K562 (cell line): ENCODE data around the gene SLC1A3. TPM values are rescaled to one million over a fixed set of nuclear protein-coding genes. Genes with fewer than 3 reads are reported as not detected.

Experiments
- ATAC-seq: fragments of 200-7000 bp; cut with Tn5 transposase; 3 replicates; pipeline ENCODE4 v1.9.1; 2020; ENCODE audit warnings: moderate library complexity
- BruUV-seq: library from RNA; stranded (reverse); fragments of 400-500 nt; replicated peaks from 2 replicates; lab custom pipeline; 2021; lab: Mats Ljungman, UMichigan
- CTCF ChIA-PET: fragments of 300-600 bp; formaldehyde crosslinking; extraction: SDS; loops from one replicate; lab custom pipeline; 2021; ENCODE audit warnings: low intra/inter-chr PET ratio; lab: Yijun Ruan, JAX
- POLR2A ChIA-PET: fragments of 300-600, 350-650 bp; sonication (Branson Sonifier 250); formaldehyde crosslinking; extraction: SDS; loops from one replicate; lab custom pipeline; 2021; ENCODE audit warnings: antibody characterized with exemption, inconsistent platforms; lab: Yijun Ruan, JAX
- DNase-seq, 4 experiments: peaks; one replicate each; pipeline versions ENCODE4 v3.0.0 to v3.0.0-alpha.2; 2011 to 2018; ENCODE audit warnings: low spot score in 3 of 4, mixed read lengths in 3 of 4; ENCODE audit errors: extremely low read depth in 1 of 4
- FAIRE-seq: peaks from 2 replicates; lab custom pipeline; 2011; peaks lifted over from hg19 to GRCh38; lab: Jason Lieb, UNC
- H2AFZ ChIP-seq: 2 replicates; pipeline ENCODE4 v1.6.0; 2011; ENCODE audit warnings: low read depth, low read length, control low read depth, inconsistent platforms
- H3K27ac ChIP-seq: fragments of 200-600 bp; 3 replicates; pipeline ENCODE4 v1.8.0; 2011; ENCODE audit warnings: low read depth, mild to moderate bottlenecking, control low read depth, inconsistent platforms, low read length, moderate library complexity, mixed read lengths; ENCODE audit errors: extremely low read depth
- H3K27me3 ChIP-seq, 2 experiments: fragments of 300-600 bp in 1 of 2; 2 replicates in 1 of 2; 3 replicates in 1 of 2; pipeline versions ENCODE4 v1.6.0 to v1.8.0; 2011; ENCODE audit warnings: inconsistent platforms in 2 of 2, low read length in 2 of 2, mild to moderate bottlenecking in 1 of 2, mixed read lengths in 1 of 2, moderate library complexity in 1 of 2; ENCODE audit not compliant: control insufficient read depth in 2 of 2, insufficient read depth in 2 of 2
- H3K36me3 ChIP-seq: fragments of 300-600 bp; 3 replicates; pipeline ENCODE4 v1.8.0; 2011; ENCODE audit warnings: mild to moderate bottlenecking, low read length, inconsistent platforms; ENCODE audit not compliant: control insufficient read depth, insufficient read depth
- H3K4me1 ChIP-seq, 2 experiments: fragments of 200-600 bp in 1 of 2; replicated peaks in 1 of 2; 2 replicates in 1 of 2; 3 replicates in 1 of 2; pipeline versions ENCODE4 v1.5.1 to v1.8.0; 2011; ENCODE audit warnings: inconsistent platforms in 2 of 2, low read length in 2 of 2, mild to moderate bottlenecking in 1 of 2, mixed read lengths in 1 of 2, moderate library complexity in 1 of 2; ENCODE audit not compliant: control insufficient read depth in 2 of 2, insufficient read depth in 2 of 2
- H3K4me2 ChIP-seq: 2 replicates; pipeline ENCODE4 v1.6.1; 2011; ENCODE audit warnings: low read length, control low read depth, inconsistent platforms, mixed read lengths; ENCODE audit not compliant: insufficient read depth
- H3K4me3 ChIP-seq: fragments of 200-600 bp; sonication (generic), shearing (Covaris generic); 2 replicates; pipeline ENCODE4 v1.5.1; 2016; ENCODE audit warnings: control low read depth, inconsistent platforms
- H3K79me2 ChIP-seq: fragments of 200-600 bp; 3 replicates; pipeline ENCODE4 v1.8.0; 2011; ENCODE audit warnings: low read length, inconsistent platforms; ENCODE audit not compliant: control insufficient read depth, insufficient read depth
- H3K9ac ChIP-seq, 2 experiments: 2 replicates each; pipeline versions ENCODE4 v1.6.0 to v1.6.1; 2011; ENCODE audit warnings: low read depth in 2 of 2, low read length in 2 of 2, control low read depth in 1 of 2, inconsistent platforms in 1 of 2, mild to moderate bottlenecking in 1 of 2, mixed read lengths in 1 of 2; ENCODE audit not compliant: insufficient read depth in 1 of 2
- H3K9me1 ChIP-seq: one replicate; pipeline ENCODE4 v1.6.0; 2011; ENCODE audit warnings: inconsistent platforms, mild to moderate bottlenecking, low read length, moderate library complexity; ENCODE audit not compliant: control insufficient read depth, insufficient read depth
- H3K9me3 ChIP-seq: replicated peaks from 2 replicates; pipeline ENCODE4 v1.5.1; 2011; ENCODE audit warnings: low read depth, low read length, inconsistent platforms; ENCODE audit not compliant: control insufficient read depth, insufficient read depth
- H4K20me1 ChIP-seq: replicated peaks from 2 replicates; pipeline ENCODE4 v1.6.1; 2011; ENCODE audit warnings: low read length, inconsistent platforms, mixed read lengths; ENCODE audit not compliant: control insufficient read depth, insufficient read depth
- HSF4 ChIP-seq: fragments of 250-450 bp; sonication (Bioruptor Pico); IDR thresholded peaks from 2 replicates; pipeline ENCODE4 v2.1.2; 2022; ENCODE audit warnings: mild to moderate bottlenecking, moderate library complexity, borderline replicate concordance
- KAT8 ChIP-seq: fragments of 450-650 bp; IDR thresholded peaks from 2 replicates; pipeline ENCODE4 v1.6.1; 2016; ENCODE audit warnings: low read depth, mild to moderate bottlenecking
- TCFL5 ChIP-seq: fragments of 250-450 bp; sonication (Bioruptor Pico); conservative IDR thresholded peaks from 2 replicates; pipeline ENCODE4 v1.6.1; 2021; ENCODE audit warnings: mild to moderate bottlenecking, moderate library complexity, matching md5 sums
- ZFPM2 ChIP-seq: fragments of 250-450 bp; sonication (Bioruptor Pico); IDR thresholded peaks from 2 replicates; pipeline ENCODE4 v1.5.1; 2022; ENCODE audit warnings: mild to moderate bottlenecking
- ZNF121 ChIP-seq: sonication (generic); formaldehyde crosslinking; conservative IDR thresholded peaks from 2 replicates; pipeline ENCODE4 v1.8.0; 2022; ENCODE audit warnings: missing genetic modification reagents
- WGBS: fragments of 100-300 bp; shearing (Covaris generic); methylation state at CpG from one replicate; pipeline ENCODE4 v1.1.6; 2016; ENCODE audit warnings: low coverage, mixed read lengths; ENCODE audit not compliant: insufficient coverage; ENCODE audit errors: missing lambda C conversion rate; 5-methylcytosine and 5-hydroxymethylcytosine counted together
- in situ Hi-C: fragments of 300-500 bp; cut with MboI; formaldehyde crosslinking; loops from 4 replicates; pipeline ENCODE4 v1.15.0; 2018; ENCODE audit warnings: inconsistent platforms, mixed read lengths
- intact Hi-C: fragments of 100-400 bp; cut with micrococcal nuclease; formaldehyde crosslinking; loops from 2 replicates; pipeline ENCODE4 v1.14.2; 2022
- polyA plus RNA-seq, 8 experiments: library from polyadenylated mRNA; depleted of rRNA in 4 of 8; stranded (reverse) in 5 of 8; unstranded in 3 of 8; fragments of >200 nt; fragmentation: Nextera tagmentation in 2 of 8; fragmentation: Illumina TruSeq in 1 of 8; extraction: Ambion mirVana in 2 of 8; extraction: Trizol in 1 of 8; gene quantifications; 2 replicates each; pipeline versions ENCODE4 v1.2.1 to v1.2.3, GENCODE V29; 2011 to 2014; ENCODE audit warnings: inconsistent platforms in 1 of 8, missing spikeins in 1 of 8
- total RNA-seq, 7 experiments: library from RNA; depleted of rRNA in 6 of 7; stranded (reverse); fragments of >200 nt in 6 of 7; fragmentation: Illumina TruSeq in 2 of 7; extraction: Trizol in 2 of 7; gene quantifications; 2 replicates each; pipeline versions ENCODE4 v1.2.1 to v1.2.3, GENCODE V29; 2011 to 2021; ENCODE audit warnings: low replicate concordance in 1 of 7
- TF ChIP-seq, protein P1 (sequence below): fragments of 200-800 bp; sonication (Bioruptor generic); IDR thresholded peaks from 2 replicates; pipeline ENCODE4 v1.6.1; 2017; ENCODE audit warnings: missing genetic modification characterization, missing compliant biosample characterization
- TF ChIP-seq, protein P2 (sequence below), 2 experiments: fragments of 450-650 bp in 1 of 2; sonication (generic) in 1 of 2; formaldehyde crosslinking in 1 of 2; IDR thresholded peaks; 2 replicates each; pipeline versions ENCODE4 v1.7.1 to v1.9.0; 2016 to 2022; ENCODE audit warnings: inconsistent platforms in 1 of 2, mild to moderate bottlenecking in 1 of 2, missing genetic modification reagents in 1 of 2

The SLC1A3 gene
- total and polyA plus RNA-seq, 9 of the 15 experiments (the other 6 are each of a cell fraction or from before 2014, with no cell fraction given): 0.13 TPM; not detected in 8

DNA sequence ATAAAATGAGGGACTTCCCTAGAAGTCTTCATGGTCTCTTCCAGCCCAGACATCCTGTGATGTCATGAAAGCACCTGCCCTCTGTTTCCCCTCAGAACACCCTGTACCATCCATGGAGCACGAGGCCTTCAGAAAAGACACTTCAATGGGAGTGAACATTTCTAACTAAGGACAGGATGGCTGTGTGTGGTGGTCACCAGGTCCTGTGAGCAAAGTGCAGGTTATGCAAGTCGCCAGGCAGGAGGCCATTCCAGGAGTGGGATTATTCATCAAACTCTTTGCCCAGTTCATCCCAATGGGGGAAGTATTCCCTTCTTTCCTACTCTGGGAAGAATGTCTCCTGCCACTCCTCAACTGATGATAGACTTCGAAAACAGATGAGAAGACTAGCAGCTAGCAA, 80.5 kb downstream of the SLC1A3 start:
- DNase-seq: no peak
- H3K9ac ChIP-seq: no peak overlapping the region
- H3K9me3 ChIP-seq: no peaks in the 10 kb centered on the region
- ChIA-PET CTCF (no interaction called here), POLR2A (no interaction called here)
- peaks cover 11 to 30% of the 10 kb centered on the region in 2 experiments; a peak in 4 of 5 replicates for H3K27me3 ChIP-seq
- no peak for ATAC-seq
- 0% methylated on average over 3 of the region's 3 CpGs for WGBS
- no peak for TF ChIP-seq ZNF121 (CRISPR knock-in tag)
- TF ChIP-seq, protein P1, sequence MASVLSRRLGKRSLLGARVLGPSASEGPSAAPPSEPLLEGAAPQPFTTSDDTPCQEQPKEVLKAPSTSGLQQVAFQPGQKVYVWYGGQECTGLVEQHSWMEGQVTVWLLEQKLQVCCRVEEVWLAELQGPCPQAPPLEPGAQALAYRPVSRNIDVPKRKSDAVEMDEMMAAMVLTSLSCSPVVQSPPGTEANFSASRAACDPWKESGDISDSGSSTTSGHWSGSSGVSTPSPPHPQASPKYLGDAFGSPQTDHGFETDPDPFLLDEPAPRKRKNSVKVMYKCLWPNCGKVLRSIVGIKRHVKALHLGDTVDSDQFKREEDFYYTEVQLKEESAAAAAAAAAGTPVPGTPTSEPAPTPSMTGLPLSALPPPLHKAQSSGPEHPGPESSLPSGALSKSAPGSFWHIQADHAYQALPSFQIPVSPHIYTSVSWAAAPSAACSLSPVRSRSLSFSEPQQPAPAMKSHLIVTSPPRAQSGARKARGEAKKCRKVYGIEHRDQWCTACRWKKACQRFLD (CRISPR knock-in tag): no peak
- TF ChIP-seq HSF4 (CRISPR knock-in tag): no peak
- no peak for TF ChIP-seq TCFL5
- TF ChIP-seq, protein P2, sequence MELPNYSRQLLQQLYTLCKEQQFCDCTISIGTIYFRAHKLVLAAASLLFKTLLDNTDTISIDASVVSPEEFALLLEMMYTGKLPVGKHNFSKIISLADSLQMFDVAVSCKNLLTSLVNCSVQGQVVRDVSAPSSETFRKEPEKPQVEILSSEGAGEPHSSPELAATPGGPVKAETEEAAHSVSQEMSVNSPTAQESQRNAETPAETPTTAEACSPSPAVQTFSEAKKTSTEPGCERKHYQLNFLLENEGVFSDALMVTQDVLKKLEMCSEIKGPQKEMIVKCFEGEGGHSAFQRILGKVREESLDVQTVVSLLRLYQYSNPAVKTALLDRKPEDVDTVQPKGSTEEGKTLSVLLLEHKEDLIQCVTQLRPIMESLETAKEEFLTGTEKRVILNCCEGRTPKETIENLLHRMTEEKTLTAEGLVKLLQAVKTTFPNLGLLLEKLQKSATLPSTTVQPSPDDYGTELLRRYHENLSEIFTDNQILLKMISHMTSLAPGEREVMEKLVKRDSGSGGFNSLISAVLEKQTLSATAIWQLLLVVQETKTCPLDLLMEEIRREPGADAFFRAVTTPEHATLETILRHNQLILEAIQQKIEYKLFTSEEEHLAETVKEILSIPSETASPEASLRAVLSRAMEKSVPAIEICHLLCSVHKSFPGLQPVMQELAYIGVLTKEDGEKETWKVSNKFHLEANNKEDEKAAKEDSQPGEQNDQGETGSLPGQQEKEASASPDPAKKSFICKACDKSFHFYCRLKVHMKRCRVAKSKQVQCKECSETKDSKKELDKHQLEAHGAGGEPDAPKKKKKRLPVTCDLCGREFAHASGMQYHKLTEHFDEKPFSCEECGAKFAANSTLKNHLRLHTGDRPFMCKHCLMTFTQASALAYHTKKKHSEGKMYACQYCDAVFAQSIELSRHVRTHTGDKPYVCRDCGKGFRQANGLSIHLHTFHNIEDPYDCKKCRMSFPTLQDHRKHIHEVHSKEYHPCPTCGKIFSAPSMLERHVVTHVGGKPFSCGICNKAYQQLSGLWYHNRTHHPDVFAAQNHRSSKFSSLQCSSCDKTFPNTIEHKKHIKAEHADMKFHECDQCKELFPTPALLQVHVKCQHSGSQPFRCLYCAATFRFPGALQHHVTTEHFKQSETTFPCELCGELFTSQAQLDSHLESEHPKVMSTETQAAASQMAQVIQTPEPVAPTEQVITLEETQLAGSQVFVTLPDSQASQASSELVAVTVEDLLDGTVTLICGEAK (IDR thresholded peaks at IDR 0.05): no peak
- TF ChIP-seq, protein P2 (CRISPR knock-in tag; IDR thresholded peaks at IDR 0.05): no peak
- TF ChIP-seq KAT8: no peak
- no peak for TF ChIP-seq ZFPM2
- intact Hi-C loops: no loop called here
- H3K9me1 ChIP-seq: no peaks in the 10 kb centered on the region
- no peak overlapping the region for H3K4me2 ChIP-seq
- H3K36me3 ChIP-seq: no peaks in the 10 kb centered on the region
- no TSS peak for BruUV-seq
- H3K4me1 ChIP-seq: peaks cover 0 to 6% of the 10 kb centered on the region in 2 experiments; a peak in 2 of 5 replicates
- no peak overlapping the region for H3K27ac ChIP-seq
- in situ Hi-C loops: no loop called here
- H3K79me2 ChIP-seq: no peaks in the 10 kb centered on the region
- H3K4me3 ChIP-seq: no peak overlapping the region
- no peak overlapping the region for H2AFZ ChIP-seq
- no peaks in the 10 kb centered on the region for H4K20me1 ChIP-seq
- no peak for FAIRE-seq
